ENCODE measurements around the gene SRMS.

- no peak for TF ChIP-seq CTCF (conservative IDR thresholded peaks at IDR 0.05 in 1 of 2, IDR thresholded peaks at IDR 0.05 in 1 of 2; ENCODE audit: extremely low read depth in 1 of 2, insufficient read depth in 1 of 2, low read depth in 1 of 2, low read length in 2 of 2)
- TF ChIP-seq EZH2 (IDR thresholded peaks at IDR 0.05; ENCODE audit: borderline replicate concordance, low read length) = no peak
Observed at GRCh38 chr20:63534831-63535651, 12.5 kb downstream of the SRMS start.
